WTC11 (cell line): Measurements from ENCODE around the gene RPS15. TPM values are rescaled to one million over a fixed set of nuclear protein-coding genes. Genes with fewer than 3 reads are reported as not detected.
"Not testable (repeated sequence)": the region's sequence is repeated elsewhere in the genome, so short reads cannot be mapped to it uniquely, and the experiment has no call there.

ENCODE experiments used
- ATAC-seq: fragments of 200-7000 bp; cut with Tn5 transposase; 2 replicates; pipeline ENCODE4 v1.10.0; 2021; ENCODE audit warnings: mild to moderate bottlenecking, moderate library complexity
- CTCF ChIA-PET: fragments of 300-600 bp; sonication (Branson Sonifier 250); formaldehyde crosslinking; loops from one replicate; lab custom pipeline; 2021; ENCODE audit warnings: antibody characterized with exemption; lab: Charles Lee
- POLR2A ChIA-PET: fragments of 350-600 bp; sonication (Branson Sonifier 250); formaldehyde crosslinking; loops from one replicate; lab custom pipeline; 2021; ENCODE audit warnings: antibody characterized with exemption; lab: Charles Lee
- DNase-seq: peaks from one replicate; pipeline ENCODE4 v3.0.0; 2021; ENCODE audit warnings: low spot score
- H3K27ac Mint-ChIP-seq: 2 replicates; pipeline ENCODE4 v1.8.0; 2021; ENCODE audit warnings: mixed read lengths
- H3K27me3 Mint-ChIP-seq: 2 replicates; pipeline ENCODE4 v1.8.0; 2021; ENCODE audit warnings: low read depth, mild to moderate bottlenecking, moderate library complexity, mixed read lengths
- H3K36me3 Mint-ChIP-seq: 2 replicates; pipeline ENCODE4 v1.8.0; 2021; ENCODE audit warnings: mixed read lengths
- H3K4me1 Mint-ChIP-seq: 2 replicates; pipeline ENCODE4 v1.8.0; 2022; ENCODE audit warnings: mixed read lengths
- H3K4me3 Mint-ChIP-seq: 2 replicates; pipeline ENCODE4 v1.8.0; 2021; ENCODE audit warnings: mild to moderate bottlenecking, moderate library complexity, mixed read lengths
- H3K9me3 Mint-ChIP-seq: 2 replicates; pipeline ENCODE4 v1.8.0; 2021; ENCODE audit warnings: mixed read lengths
- CREM ChIP-seq: sonication (generic); formaldehyde crosslinking; IDR thresholded peaks from 2 replicates; pipeline ENCODE4 v1.8.1; 2022; ENCODE audit warnings: mild to moderate bottlenecking, missing genetic modification reagents, moderate library complexity
- GRHL2 ChIP-seq: fragments of 250-450 bp; sonication (Bioruptor Pico); IDR thresholded peaks from 2 replicates; pipeline ENCODE4 v1.8.0; 2022; ENCODE audit warnings: mild to moderate bottlenecking, moderate library complexity; ENCODE audit not compliant: insufficient replicate concordance, severe bottlenecking
- NFE2L1 ChIP-seq: sonication (generic); formaldehyde crosslinking; IDR thresholded peaks from 2 replicates; pipeline ENCODE4 v1.8.1; 2023; ENCODE audit warnings: missing genetic modification reagents
- NFYB ChIP-seq: sonication (generic); formaldehyde crosslinking; conservative IDR thresholded peaks from 2 replicates; pipeline ENCODE4 v1.8.0; 2022; ENCODE audit warnings: low read depth, missing genetic modification reagents
- NR1H2 ChIP-seq: sonication (generic); formaldehyde crosslinking; IDR thresholded peaks from 2 replicates; pipeline ENCODE4 v1.9.0; 2021; ENCODE audit warnings: mild to moderate bottlenecking, moderate library complexity, missing genetic modification reagents
- PRRX2 ChIP-seq: fragments of 250-450 bp; sonication (Bioruptor Pico); IDR thresholded peaks from 2 replicates; pipeline ENCODE4 v1.8.0; 2021; ENCODE audit warnings: mild to moderate bottlenecking
- TEAD4 ChIP-seq: sonication (generic); formaldehyde crosslinking; IDR thresholded peaks from 2 replicates; pipeline ENCODE4 v1.8.0; 2022; ENCODE audit warnings: mild to moderate bottlenecking, missing genetic modification reagents
- TP53 ChIP-seq: sonication (generic); formaldehyde crosslinking; IDR thresholded peaks from 2 replicates; pipeline ENCODE4 v1.8.1; 2023; ENCODE audit warnings: mild to moderate bottlenecking, missing genetic modification reagents
- ZNF396 ChIP-seq: fragments of 250-450 bp; sonication (Bioruptor Pico); IDR thresholded peaks from 2 replicates; pipeline ENCODE4 v1.8.0; 2021; ENCODE audit warnings: mild to moderate bottlenecking, moderate library complexity, borderline replicate concordance
- total RNA-seq: library from RNA; stranded (reverse); gene quantifications from 3 replicates; pipeline ENCODE4 v1.2.3, GENCODE V29; 2021
- TF ChIP-seq, protein P1 (sequence below): sonication (generic); formaldehyde crosslinking; IDR thresholded peaks from 2 replicates; pipeline ENCODE4 v1.8.0; 2022; ENCODE audit warnings: missing genetic modification reagents
- TF ChIP-seq, protein P2 (sequence below): sonication (generic); formaldehyde crosslinking; IDR thresholded peaks from 2 replicates; pipeline ENCODE4 v1.8.1; 2023; ENCODE audit warnings: mild to moderate bottlenecking, missing genetic modification reagents, moderate library complexity
- TF ChIP-seq, protein P3 (sequence below): fragments of 250-450 bp; sonication (Bioruptor Pico); IDR thresholded peaks from 2 replicates; pipeline ENCODE4 v1.9.0; 2021; ENCODE audit warnings: mild to moderate bottlenecking
- TF ChIP-seq, protein P4 (sequence below): sonication (generic); formaldehyde crosslinking; IDR thresholded peaks from 2 replicates; pipeline ENCODE4 v1.8.0; 2022; ENCODE audit warnings: mild to moderate bottlenecking, missing genetic modification reagents
- TF ChIP-seq, protein P5 (sequence below): sonication (generic); formaldehyde crosslinking; IDR thresholded peaks from 2 replicates; pipeline ENCODE4 v1.8.1; 2023; ENCODE audit warnings: mild to moderate bottlenecking, moderate library complexity, missing genetic modification reagents
- TF ChIP-seq, protein P6 (sequence below): fragments of 200-600 bp; IDR thresholded peaks from 2 replicates; pipeline ENCODE4 v1.8.0; 2022; ENCODE audit warnings: antibody characterized with exemption
- TF ChIP-seq, protein P7 (sequence below): sonication (generic); formaldehyde crosslinking; conservative IDR thresholded peaks from 2 replicates; pipeline ENCODE4 v1.8.1; 2023; ENCODE audit warnings: mild to moderate bottlenecking, low read depth, missing genetic modification reagents, moderate library complexity

Gene RPS15
- total RNA-seq, 1 experiment from 2014 or later: 1,932 TPM

DNA sequence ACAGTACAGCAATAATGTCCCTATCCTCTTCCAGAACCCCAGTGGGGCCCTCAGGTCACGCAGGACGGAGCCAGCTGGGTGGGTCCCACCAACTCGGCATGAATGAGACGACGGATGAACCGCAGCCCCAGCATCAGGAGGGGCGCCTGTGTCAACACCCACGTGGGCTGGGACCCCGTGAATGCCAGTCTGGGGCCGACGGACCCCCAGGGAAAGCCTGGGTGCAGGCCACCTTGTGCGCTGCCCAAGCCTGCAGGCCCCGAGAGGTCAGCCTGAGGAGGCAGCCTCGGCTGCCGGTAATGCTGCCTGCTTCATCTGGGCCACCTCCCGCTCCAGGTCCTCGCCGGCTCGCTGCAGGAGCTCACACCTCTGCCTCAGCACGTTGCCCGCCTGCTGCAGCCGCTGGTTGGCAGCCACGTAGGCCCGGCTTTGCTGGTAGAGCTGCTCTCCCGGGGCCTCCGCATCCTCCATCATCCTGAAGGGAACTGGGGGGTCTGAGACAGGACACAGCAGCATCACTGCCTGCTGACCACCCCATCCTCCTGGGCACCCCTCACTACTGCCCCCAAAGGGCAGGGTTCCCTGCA, 36.7 kb downstream of the RPS15 start:
- Mint-ChIP-seq H3K4me3 (no peak overlapping the region), H3K27ac (no peak overlapping the region)
- CTCF ChIA-PET: interaction anchor here (1.0 to 2.6 kb wide), 3 partner anchors 9 to 30 kb away, joined by 4 to 16 read pairs (median 15); no protein-coding TSS in a partner anchor
- TF ChIP-seq, protein P1, sequence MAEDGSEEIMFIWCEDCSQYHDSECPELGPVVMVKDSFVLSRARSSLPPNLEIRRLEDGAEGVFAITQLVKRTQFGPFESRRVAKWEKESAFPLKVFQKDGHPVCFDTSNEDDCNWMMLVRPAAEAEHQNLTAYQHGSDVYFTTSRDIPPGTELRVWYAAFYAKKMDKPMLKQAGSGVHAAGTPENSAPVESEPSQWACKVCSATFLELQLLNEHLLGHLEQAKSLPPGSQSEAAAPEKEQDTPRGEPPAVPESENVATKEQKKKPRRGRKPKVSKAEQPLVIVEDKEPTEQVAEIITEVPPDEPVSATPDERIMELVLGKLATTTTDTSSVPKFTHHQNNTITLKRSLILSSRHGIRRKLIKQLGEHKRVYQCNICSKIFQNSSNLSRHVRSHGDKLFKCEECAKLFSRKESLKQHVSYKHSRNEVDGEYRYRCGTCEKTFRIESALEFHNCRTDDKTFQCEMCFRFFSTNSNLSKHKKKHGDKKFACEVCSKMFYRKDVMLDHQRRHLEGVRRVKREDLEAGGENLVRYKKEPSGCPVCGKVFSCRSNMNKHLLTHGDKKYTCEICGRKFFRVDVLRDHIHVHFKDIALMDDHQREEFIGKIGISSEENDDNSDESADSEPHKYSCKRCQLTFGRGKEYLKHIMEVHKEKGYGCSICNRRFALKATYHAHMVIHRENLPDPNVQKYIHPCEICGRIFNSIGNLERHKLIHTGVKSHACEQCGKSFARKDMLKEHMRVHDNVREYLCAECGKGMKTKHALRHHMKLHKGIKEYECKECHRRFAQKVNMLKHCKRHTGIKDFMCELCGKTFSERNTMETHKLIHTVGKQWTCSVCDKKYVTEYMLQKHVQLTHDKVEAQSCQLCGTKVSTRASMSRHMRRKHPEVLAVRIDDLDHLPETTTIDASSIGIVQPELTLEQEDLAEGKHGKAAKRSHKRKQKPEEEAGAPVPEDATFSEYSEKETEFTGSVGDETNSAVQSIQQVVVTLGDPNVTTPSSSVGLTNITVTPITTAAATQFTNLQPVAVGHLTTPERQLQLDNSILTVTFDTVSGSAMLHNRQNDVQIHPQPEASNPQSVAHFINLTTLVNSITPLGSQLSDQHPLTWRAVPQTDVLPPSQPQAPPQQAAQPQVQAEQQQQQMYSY (CRISPR knock-in tag): 0 out of 2 replicates have a peak, but pooled peaks have one; percentile 40
- TF ChIP-seq PRRX2 (CRISPR knock-in tag): no peak
- TF ChIP-seq, all 79 proteins: peak for 1
- Mint-ChIP-seq H3K4me1 (peaks cover 12% of the 10 kb centered on the region; the same call in 1 of the 2 replicates), H3K36me3 (peaks cover 4% of the 10 kb centered on the region), H3K27me3 (peaks cover 28% of the 10 kb centered on the region), H3K9me3 (no peaks in the 10 kb centered on the region)
- POLR2A ChIA-PET: interaction anchor here (0.6 kb wide), 1 partner anchor 24 kb away, joined by 3 read pairs; no protein-coding TSS in a partner anchor
- no peak for DNase-seq
- no peak for ATAC-seq

DNA sequence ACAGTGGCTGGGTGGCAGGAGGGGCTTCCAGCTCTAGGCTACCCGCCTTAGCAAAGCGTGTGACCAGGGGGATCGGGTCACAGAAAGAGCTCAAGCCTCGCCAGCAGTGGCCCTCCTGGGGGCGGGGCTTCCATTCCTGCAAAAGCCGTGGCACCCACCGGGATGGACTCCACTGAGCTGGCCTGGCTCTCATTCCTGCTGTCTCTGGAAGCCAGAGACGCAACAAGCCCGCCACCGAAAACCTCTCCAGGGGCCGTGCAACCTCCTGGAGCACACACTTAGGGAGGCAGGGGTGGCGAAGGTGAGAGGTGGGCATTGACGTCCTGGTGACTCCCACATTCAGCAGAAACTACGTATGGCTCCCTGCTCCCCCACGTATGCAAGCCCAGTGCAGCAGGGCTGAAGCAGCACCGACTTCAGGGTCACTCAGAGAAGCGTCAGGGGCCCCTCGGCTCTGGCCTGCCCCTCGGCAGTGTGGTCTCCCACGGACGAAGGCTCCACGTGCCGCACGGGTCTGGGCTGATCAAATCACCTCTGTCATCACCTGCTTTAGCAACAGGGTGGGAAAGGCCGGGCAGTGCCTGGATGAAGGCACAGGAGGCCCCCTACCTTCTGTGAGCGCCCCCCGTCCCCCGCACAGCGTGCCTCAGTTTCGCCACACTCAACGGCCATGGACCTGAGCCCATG, 37.7 kb downstream of the RPS15 start:
- POLR2A ChIA-PET: no interaction called here
- Mint-ChIP-seq H3K9me3 (no peaks in the 10 kb centered on the region), H3K27me3 (peaks cover 23% of the 10 kb centered on the region), H3K27ac (no peak overlapping the region), H3K36me3 (peaks cover 4% of the 10 kb centered on the region), H3K4me1 (peaks cover 10% of the 10 kb centered on the region; the same call in 1 of the 2 replicates), H3K4me3 (no peak overlapping the region)
- ATAC-seq: no peak
- TF ChIP-seq, protein P2, sequence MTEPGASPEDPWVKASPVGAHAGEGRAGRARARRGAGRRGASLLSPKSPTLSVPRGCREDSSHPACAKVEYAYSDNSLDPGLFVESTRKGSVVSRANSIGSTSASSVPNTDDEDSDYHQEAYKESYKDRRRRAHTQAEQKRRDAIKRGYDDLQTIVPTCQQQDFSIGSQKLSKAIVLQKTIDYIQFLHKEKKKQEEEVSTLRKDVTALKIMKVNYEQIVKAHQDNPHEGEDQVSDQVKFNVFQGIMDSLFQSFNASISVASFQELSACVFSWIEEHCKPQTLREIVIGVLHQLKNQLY (CRISPR knock-in tag): no peak
- TF ChIP-seq, protein P3, sequence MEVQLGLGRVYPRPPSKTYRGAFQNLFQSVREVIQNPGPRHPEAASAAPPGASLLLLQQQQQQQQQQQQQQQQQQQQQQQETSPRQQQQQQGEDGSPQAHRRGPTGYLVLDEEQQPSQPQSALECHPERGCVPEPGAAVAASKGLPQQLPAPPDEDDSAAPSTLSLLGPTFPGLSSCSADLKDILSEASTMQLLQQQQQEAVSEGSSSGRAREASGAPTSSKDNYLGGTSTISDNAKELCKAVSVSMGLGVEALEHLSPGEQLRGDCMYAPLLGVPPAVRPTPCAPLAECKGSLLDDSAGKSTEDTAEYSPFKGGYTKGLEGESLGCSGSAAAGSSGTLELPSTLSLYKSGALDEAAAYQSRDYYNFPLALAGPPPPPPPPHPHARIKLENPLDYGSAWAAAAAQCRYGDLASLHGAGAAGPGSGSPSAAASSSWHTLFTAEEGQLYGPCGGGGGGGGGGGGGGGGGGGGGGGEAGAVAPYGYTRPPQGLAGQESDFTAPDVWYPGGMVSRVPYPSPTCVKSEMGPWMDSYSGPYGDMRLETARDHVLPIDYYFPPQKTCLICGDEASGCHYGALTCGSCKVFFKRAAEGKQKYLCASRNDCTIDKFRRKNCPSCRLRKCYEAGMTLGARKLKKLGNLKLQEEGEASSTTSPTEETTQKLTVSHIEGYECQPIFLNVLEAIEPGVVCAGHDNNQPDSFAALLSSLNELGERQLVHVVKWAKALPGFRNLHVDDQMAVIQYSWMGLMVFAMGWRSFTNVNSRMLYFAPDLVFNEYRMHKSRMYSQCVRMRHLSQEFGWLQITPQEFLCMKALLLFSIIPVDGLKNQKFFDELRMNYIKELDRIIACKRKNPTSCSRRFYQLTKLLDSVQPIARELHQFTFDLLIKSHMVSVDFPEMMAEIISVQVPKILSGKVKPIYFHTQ (CRISPR knock-in tag): no peak
- TF ChIP-seq PRRX2 (CRISPR knock-in tag): no peak
- TF ChIP-seq CREM: no peak
- TF ChIP-seq ZNF396 (CRISPR knock-in tag): no peak
- no peak for TF ChIP-seq GRHL2 (CRISPR knock-in tag)
- TF ChIP-seq TEAD4 (CRISPR knock-in tag): no peak
- TF ChIP-seq, protein P4, sequence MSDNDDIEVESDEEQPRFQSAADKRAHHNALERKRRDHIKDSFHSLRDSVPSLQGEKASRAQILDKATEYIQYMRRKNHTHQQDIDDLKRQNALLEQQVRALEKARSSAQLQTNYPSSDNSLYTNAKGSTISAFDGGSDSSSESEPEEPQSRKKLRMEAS (CRISPR knock-in tag): no peak
- TF ChIP-seq, protein P5, sequence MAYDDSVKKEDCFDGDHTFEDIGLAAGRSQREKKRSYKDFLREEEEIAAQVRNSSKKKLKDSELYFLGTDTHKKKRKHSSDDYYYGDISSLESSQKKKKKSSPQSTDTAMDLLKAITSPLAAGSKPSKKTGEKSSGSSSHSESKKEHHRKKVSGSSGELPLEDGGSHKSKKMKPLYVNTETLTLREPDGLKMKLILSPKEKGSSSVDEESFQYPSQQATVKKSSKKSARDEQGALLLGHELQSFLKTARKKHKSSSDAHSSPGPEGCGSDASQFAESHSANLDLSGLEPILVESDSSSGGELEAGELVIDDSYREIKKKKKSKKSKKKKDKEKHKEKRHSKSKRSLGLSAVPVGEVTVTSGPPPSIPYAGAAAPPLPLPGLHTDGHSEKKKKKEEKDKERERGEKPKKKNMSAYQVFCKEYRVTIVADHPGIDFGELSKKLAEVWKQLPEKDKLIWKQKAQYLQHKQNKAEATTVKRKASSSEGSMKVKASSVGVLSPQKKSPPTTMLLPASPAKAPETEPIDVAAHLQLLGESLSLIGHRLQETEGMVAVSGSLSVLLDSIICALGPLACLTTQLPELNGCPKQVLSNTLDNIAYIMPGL (CRISPR knock-in tag): no peak
- TF ChIP-seq NFE2L1 (CRISPR knock-in tag): no peak
- no peak for TF ChIP-seq NFYB (CRISPR knock-in tag)
- TF ChIP-seq, protein P6, sequence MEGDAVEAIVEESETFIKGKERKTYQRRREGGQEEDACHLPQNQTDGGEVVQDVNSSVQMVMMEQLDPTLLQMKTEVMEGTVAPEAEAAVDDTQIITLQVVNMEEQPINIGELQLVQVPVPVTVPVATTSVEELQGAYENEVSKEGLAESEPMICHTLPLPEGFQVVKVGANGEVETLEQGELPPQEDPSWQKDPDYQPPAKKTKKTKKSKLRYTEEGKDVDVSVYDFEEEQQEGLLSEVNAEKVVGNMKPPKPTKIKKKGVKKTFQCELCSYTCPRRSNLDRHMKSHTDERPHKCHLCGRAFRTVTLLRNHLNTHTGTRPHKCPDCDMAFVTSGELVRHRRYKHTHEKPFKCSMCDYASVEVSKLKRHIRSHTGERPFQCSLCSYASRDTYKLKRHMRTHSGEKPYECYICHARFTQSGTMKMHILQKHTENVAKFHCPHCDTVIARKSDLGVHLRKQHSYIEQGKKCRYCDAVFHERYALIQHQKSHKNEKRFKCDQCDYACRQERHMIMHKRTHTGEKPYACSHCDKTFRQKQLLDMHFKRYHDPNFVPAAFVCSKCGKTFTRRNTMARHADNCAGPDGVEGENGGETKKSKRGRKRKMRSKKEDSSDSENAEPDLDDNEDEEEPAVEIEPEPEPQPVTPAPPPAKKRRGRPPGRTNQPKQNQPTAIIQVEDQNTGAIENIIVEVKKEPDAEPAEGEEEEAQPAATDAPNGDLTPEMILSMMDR: no peak
- no peak for TF ChIP-seq TP53
- TF ChIP-seq, protein P7, sequence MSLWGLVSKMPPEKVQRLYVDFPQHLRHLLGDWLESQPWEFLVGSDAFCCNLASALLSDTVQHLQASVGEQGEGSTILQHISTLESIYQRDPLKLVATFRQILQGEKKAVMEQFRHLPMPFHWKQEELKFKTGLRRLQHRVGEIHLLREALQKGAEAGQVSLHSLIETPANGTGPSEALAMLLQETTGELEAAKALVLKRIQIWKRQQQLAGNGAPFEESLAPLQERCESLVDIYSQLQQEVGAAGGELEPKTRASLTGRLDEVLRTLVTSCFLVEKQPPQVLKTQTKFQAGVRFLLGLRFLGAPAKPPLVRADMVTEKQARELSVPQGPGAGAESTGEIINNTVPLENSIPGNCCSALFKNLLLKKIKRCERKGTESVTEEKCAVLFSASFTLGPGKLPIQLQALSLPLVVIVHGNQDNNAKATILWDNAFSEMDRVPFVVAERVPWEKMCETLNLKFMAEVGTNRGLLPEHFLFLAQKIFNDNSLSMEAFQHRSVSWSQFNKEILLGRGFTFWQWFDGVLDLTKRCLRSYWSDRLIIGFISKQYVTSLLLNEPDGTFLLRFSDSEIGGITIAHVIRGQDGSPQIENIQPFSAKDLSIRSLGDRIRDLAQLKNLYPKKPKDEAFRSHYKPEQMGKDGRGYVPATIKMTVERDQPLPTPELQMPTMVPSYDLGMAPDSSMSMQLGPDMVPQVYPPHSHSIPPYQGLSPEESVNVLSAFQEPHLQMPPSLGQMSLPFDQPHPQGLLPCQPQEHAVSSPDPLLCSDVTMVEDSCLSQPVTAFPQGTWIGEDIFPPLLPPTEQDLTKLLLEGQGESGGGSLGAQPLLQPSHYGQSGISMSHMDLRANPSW (CRISPR knock-in tag): no peak
- no peak for TF ChIP-seq NR1H2 (CRISPR knock-in tag)
- no peak for DNase-seq
- CTCF ChIA-PET: interaction anchor here (0.7 to 2.6 kb wide), 4 partner anchors 10 to 70 kb away, joined by 3 to 16 read pairs (median 4); no protein-coding TSS in a partner anchor

DNA sequence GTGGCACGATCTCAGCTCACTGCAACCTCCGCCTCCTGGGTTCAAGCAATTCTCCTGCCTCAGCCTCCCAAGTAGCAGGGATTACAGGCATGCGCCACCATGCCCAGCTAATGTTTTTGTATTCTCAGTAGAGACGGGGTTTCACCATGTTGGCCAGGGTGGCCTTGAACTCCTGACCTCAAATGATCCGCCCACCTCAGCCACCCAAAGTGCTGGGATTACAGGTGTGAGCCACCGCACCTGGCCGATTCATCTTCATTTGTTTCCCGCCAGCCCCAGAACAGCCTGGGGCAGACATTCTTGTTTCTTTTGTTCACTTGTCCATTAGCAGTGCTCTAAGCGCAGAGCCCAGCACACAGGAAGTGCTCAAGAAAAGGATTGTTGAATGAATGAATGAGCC, 38.9 kb downstream of the RPS15 start:
- peak overlapping the region; percentile 45 for H3K4me3 Mint-ChIP-seq
- CTCF ChIA-PET: interaction anchor here (1.0 to 1.5 kb wide), 3 partner anchors 11 to 32 kb away, joined by 3 to 5 read pairs (median 3); no protein-coding TSS in a partner anchor
- DNase-seq, H3K9me3 Mint-ChIP-seq, H3K27ac Mint-ChIP-seq, POLR2A ChIA-PET, H3K36me3 Mint-ChIP-seq, H3K4me1 Mint-ChIP-seq, ATAC-seq: not testable (repeated sequence)
- H3K27me3 Mint-ChIP-seq: peaks cover 12% of the 10 kb centered on the region
